Measurements from ENCODE around the gene PPARG.

PPARG gene

GRCh38 chr3:12265508-12265907, 23.4 kb upstream of the PPARG start:
- TF ChIP-seq, protein P1, sequence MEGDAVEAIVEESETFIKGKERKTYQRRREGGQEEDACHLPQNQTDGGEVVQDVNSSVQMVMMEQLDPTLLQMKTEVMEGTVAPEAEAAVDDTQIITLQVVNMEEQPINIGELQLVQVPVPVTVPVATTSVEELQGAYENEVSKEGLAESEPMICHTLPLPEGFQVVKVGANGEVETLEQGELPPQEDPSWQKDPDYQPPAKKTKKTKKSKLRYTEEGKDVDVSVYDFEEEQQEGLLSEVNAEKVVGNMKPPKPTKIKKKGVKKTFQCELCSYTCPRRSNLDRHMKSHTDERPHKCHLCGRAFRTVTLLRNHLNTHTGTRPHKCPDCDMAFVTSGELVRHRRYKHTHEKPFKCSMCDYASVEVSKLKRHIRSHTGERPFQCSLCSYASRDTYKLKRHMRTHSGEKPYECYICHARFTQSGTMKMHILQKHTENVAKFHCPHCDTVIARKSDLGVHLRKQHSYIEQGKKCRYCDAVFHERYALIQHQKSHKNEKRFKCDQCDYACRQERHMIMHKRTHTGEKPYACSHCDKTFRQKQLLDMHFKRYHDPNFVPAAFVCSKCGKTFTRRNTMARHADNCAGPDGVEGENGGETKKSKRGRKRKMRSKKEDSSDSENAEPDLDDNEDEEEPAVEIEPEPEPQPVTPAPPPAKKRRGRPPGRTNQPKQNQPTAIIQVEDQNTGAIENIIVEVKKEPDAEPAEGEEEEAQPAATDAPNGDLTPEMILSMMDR (IDR thresholded peaks at IDR 0.05), result no peak
- Mint-ChIP-seq H3K36me3 (ENCODE audit: low read depth) (no peaks in the 10 kb centered on the region), H3K27ac (no peak overlapping the region), H3K27me3 (ENCODE audit: low read depth, poor library complexity) (no peaks in the 10 kb centered on the region), H3K9me3 (no peaks in the 10 kb centered on the region), H3K4me3 (no peak overlapping the region), H3K4me1 (no peaks in the 10 kb centered on the region)
- DNase-seq, result no peak

DNA sequence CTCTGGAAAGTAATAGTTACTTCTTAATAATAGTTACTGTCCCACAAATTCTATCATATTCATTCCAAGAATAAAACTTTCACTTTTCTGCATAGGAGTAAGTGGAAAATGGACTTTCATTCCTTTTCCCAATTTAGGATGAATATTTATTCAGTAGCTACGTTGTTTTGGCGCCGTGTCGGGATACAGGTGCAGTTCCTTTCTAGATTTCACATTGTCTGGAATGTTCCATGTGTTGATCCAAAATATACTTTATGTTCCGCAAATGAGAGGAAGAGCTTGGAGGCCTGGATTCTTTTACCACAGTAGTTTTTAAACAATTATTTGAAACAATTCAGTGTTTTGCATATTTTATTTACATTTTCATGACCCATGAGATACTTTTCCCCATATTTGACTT, 22.8 kb upstream of the PPARG start:
- DNase-seq, result no peak
- TF ChIP-seq, protein P1 (IDR thresholded peaks at IDR 0.05), result no peak
- no peaks in the 10 kb centered on the region for H3K36me3 Mint-ChIP-seq (ENCODE audit: low read depth)
- no peaks in the 10 kb centered on the region for H3K4me1 Mint-ChIP-seq
- no peak overlapping the region for H3K27ac Mint-ChIP-seq
- H3K27me3 Mint-ChIP-seq (ENCODE audit: low read depth, poor library complexity), result no peaks in the 10 kb centered on the region
- H3K4me3 Mint-ChIP-seq, result no peak overlapping the region
- no peaks in the 10 kb centered on the region for H3K9me3 Mint-ChIP-seq

DNA sequence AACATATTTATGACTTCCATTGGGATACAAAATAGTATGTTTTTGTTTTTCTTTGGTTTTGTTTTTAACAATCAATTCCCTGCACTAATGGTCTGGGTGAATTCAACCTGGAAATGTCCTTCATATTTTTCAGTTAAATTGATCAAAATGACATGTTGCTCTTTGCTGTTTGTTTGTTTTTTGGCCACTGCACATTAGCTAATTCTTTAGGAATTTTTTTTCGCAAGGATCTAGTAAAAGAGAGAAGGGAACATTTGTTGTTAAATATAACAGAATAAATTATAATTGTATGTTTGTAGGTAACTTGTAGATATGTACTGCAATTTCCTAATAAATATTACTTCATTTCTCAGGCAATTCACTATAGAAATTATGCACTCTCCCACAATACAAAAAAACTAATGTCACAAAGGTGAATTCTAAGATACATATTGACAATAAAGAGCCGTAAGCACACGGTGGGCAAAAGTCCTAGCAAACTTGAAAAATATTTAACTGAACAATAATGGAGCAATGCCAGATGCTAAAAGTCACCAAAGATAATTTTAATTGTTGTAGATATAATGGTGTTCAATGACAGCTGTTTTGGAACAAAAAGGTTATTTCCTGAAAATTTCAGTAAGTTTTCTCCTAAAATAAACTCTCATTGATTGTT, 21.4 kb upstream of the PPARG start:
- TF ChIP-seq, protein P1 (IDR thresholded peaks at IDR 0.05), result no peak
- Mint-ChIP-seq H3K27ac (no peak overlapping the region), H3K36me3 (ENCODE audit: low read depth) (no peaks in the 10 kb centered on the region), H3K27me3 (ENCODE audit: low read depth, poor library complexity) (no peaks in the 10 kb centered on the region), H3K9me3 (no peaks in the 10 kb centered on the region), H3K4me1 (peaks cover 6% of the 10 kb centered on the region), H3K4me3 (no peak overlapping the region)
- no peak for DNase-seq

GRCh38 chr3:12268049-12268735, 20.7 kb upstream of the PPARG start:
- TF ChIP-seq, protein P1 (IDR thresholded peaks at IDR 0.05), result no peak
- no peak overlapping the region for H3K4me3 Mint-ChIP-seq
- H3K36me3 Mint-ChIP-seq (ENCODE audit: low read depth), result no peaks in the 10 kb centered on the region
- H3K4me1 Mint-ChIP-seq, result peaks cover 11% of the 10 kb centered on the region
- no peak for DNase-seq
- H3K9me3 Mint-ChIP-seq, result no peaks in the 10 kb centered on the region
- H3K27ac Mint-ChIP-seq, result no peak overlapping the region
- peaks cover 2% of the 10 kb centered on the region for H3K27me3 Mint-ChIP-seq (ENCODE audit: low read depth, poor library complexity)

- Mint-ChIP-seq H3K27me3 (ENCODE audit: low read depth, poor library complexity) (peaks cover 7% of the 10 kb centered on the region), H3K4me3 (no peak overlapping the region), H3K27ac (no peak overlapping the region), H3K36me3 (ENCODE audit: low read depth) (no peaks in the 10 kb centered on the region), H3K4me1 (peaks cover 15% of the 10 kb centered on the region), H3K9me3 (no peaks in the 10 kb centered on the region)
- TF ChIP-seq, protein P1 (IDR thresholded peaks at IDR 0.05), result no peak
- no peak for DNase-seq
These were observed 17.9 kb upstream of the PPARG start for GRCh38 chr3:12270976-12271375.
